Right lobe of liver (tissue), 4 donors: ENCODE measurements around the gene FHIT.

Source experiments
- POLR2A ChIP-seq: fragments of 450-650 bp; IDR thresholded peaks from one replicate; pipeline ENCODE4 v1.6.1; 2017; ENCODE audit warnings: antibody characterized with exemption, mild to moderate bottlenecking
- TF ChIP-seq, protein P1 (sequence below), 4 donors: fragments of 200-600 bp in 3 of 4; fragments of 450-650 bp in 1 of 4; IDR thresholded peaks; one replicate each; pipeline versions ENCODE4 v1.5.1 to v1.8.0; 2016 to 2022; ENCODE audit warnings: antibody characterized with exemption in 4 of 4, mild to moderate bottlenecking in 2 of 4
- donor health status: DM: no; HTN: no; CAD: no.
- donor health status: DM: no; HTN: no; CAD: no.
- donor health status: DM: no; HTN: yes; CAD: no.

- no peak for TF ChIP-seq POLR2A
- TF ChIP-seq, protein P1, sequence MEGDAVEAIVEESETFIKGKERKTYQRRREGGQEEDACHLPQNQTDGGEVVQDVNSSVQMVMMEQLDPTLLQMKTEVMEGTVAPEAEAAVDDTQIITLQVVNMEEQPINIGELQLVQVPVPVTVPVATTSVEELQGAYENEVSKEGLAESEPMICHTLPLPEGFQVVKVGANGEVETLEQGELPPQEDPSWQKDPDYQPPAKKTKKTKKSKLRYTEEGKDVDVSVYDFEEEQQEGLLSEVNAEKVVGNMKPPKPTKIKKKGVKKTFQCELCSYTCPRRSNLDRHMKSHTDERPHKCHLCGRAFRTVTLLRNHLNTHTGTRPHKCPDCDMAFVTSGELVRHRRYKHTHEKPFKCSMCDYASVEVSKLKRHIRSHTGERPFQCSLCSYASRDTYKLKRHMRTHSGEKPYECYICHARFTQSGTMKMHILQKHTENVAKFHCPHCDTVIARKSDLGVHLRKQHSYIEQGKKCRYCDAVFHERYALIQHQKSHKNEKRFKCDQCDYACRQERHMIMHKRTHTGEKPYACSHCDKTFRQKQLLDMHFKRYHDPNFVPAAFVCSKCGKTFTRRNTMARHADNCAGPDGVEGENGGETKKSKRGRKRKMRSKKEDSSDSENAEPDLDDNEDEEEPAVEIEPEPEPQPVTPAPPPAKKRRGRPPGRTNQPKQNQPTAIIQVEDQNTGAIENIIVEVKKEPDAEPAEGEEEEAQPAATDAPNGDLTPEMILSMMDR (IDR thresholded peaks at IDR 0.05), result no peak
These were observed 1058.7 kb downstream of the FHIT start for GRCh38 chr3:60192297-60193114.
